Stomach (tissue), 4 donors: ENCODE measurements around the gene COTL1.

Source experiments
- EP300 ChIP-seq: sonication (generic); formaldehyde crosslinking; IDR thresholded peaks from one replicate; pipeline ENCODE4 v1.6.1; 2017; ENCODE audit warnings: antibody characterized with exemption
- POLR2AphosphoS5 ChIP-seq, 3 donors: sonication (generic); formaldehyde crosslinking; IDR thresholded peaks; one replicate each; pipeline ENCODE4 v1.6.1; 2016; ENCODE audit warnings: antibody characterized with exemption in 3 of 3
- TF ChIP-seq, protein P1 (sequence below), 7 experiments: fragments of 450-650 bp in 4 of 7; fragments of 200-600 bp in 3 of 7; sonication (generic) in 3 of 7; IDR thresholded peaks; one replicate each; pipeline ENCODE4 v1.5.1; 2016 to 2019; ENCODE audit warnings: antibody characterized with exemption in 7 of 7, control low read depth in 2 of 7, mild to moderate bottlenecking in 1 of 7

- no peak for TF ChIP-seq POLR2AphosphoS5 (IDR thresholded peaks at IDR 0.05)
- TF ChIP-seq EP300 = no peak
- TF ChIP-seq, protein P1, sequence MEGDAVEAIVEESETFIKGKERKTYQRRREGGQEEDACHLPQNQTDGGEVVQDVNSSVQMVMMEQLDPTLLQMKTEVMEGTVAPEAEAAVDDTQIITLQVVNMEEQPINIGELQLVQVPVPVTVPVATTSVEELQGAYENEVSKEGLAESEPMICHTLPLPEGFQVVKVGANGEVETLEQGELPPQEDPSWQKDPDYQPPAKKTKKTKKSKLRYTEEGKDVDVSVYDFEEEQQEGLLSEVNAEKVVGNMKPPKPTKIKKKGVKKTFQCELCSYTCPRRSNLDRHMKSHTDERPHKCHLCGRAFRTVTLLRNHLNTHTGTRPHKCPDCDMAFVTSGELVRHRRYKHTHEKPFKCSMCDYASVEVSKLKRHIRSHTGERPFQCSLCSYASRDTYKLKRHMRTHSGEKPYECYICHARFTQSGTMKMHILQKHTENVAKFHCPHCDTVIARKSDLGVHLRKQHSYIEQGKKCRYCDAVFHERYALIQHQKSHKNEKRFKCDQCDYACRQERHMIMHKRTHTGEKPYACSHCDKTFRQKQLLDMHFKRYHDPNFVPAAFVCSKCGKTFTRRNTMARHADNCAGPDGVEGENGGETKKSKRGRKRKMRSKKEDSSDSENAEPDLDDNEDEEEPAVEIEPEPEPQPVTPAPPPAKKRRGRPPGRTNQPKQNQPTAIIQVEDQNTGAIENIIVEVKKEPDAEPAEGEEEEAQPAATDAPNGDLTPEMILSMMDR (IDR thresholded peaks at IDR 0.05) = no peak
These were observed 97.0 kb downstream of the COTL1 start for GRCh38 chr16:84520725-84521496.
